ENCODE results near the gene ZRANB1. TPM values are rescaled to one million over a fixed set of nuclear protein-coding genes. Genes with fewer than 3 reads are reported as not detected.
A peak's percentile ranks its signal among the peaks of the same experiment; 100 is the strongest.

The ZRANB1 gene
- total and polyA plus RNA-seq, 2 donors (not counting 1 experiment from before 2014, with no cell fraction given), result 26.5 to 39.3 TPM

GRCh38 chr10:125016123-125016522 lies 74.2 kb downstream of the ZRANB1 start:
- Histone ChIP-seq H2AFZ (ENCODE audit: low read length) (no peak overlapping the region), H3K27me3 (ENCODE audit: control insufficient read depth, insufficient read depth, low read length) (no peaks in the 10 kb centered on the region), H3K9me3 (ENCODE audit: control insufficient read depth, insufficient read depth, low read depth, low read length) (no peaks in the 10 kb centered on the region), H3K36me3 (ENCODE audit: control insufficient read depth, insufficient read depth, low read length) (peaks cover 4% of the 10 kb centered on the region), H3K4me1 (ENCODE audit: control insufficient read depth, extremely low read depth, insufficient read depth, low read length) (peaks cover 33% of the 10 kb centered on the region), H3K79me2 (ENCODE audit: control insufficient read depth, insufficient read depth, low read length) (peaks cover 59% of the 10 kb centered on the region), H3K27ac (ENCODE audit: insufficient read depth, low read length) (peak overlapping the region; percentile 60), H3K4me2 (ENCODE audit: extremely low read depth, insufficient read depth, low read length) (peak overlapping the region; percentile 74), H3K4me3 (replicated peaks in 1 of 4; ENCODE audit: control extremely low read depth in 1 of 4, insufficient read depth in 1 of 4, low read depth in 3 of 4, low read length in 4 of 4) (no peak overlapping the region), H3K9ac (ENCODE audit: insufficient read depth, low read length) (peak overlapping the region; percentile 8), H4K20me1 (ENCODE audit: control insufficient read depth, extremely low read depth, insufficient read depth, low read length) (no peaks in the 10 kb centered on the region)
- no peak for DNase-seq (ENCODE audit: low read depth in 2 of 2)
- TF ChIP-seq EZH2 (IDR thresholded peaks at IDR 0.05; ENCODE audit: low read length, missing control alignments) (no peak), CTCF (conservative IDR thresholded peaks at IDR 0.05 in 1 of 2, IDR thresholded peaks at IDR 0.05 in 1 of 2; ENCODE audit: low read depth in 1 of 2, low read length in 2 of 2) (no peak)

- H3K9me3 ChIP-seq (ENCODE audit: control insufficient read depth, insufficient read depth, low read depth, low read length), result no peaks in the 10 kb centered on the region
- TF ChIP-seq CTCF (conservative IDR thresholded peaks at IDR 0.05 in 1 of 2, IDR thresholded peaks at IDR 0.05 in 1 of 2; ENCODE audit: low read depth in 1 of 2, low read length in 2 of 2) (no peak), EZH2 (IDR thresholded peaks at IDR 0.05; ENCODE audit: low read length, missing control alignments) (no peak)
- H2AFZ ChIP-seq (ENCODE audit: low read length), result no peak overlapping the region
- peaks cover 61% of the 10 kb centered on the region for H3K79me2 ChIP-seq (ENCODE audit: control insufficient read depth, insufficient read depth, low read length)
- peaks cover 4% of the 10 kb centered on the region for H3K36me3 ChIP-seq (ENCODE audit: control insufficient read depth, insufficient read depth, low read length)
- no peaks in the 10 kb centered on the region for H4K20me1 ChIP-seq (ENCODE audit: control insufficient read depth, extremely low read depth, insufficient read depth, low read length)
- H3K4me2 ChIP-seq (ENCODE audit: extremely low read depth, insufficient read depth, low read length), result peak overlapping the region; percentile 74
- peak in 1 of 2 donors; percentile 68 for DNase-seq (ENCODE audit: low read depth in 2 of 2)
- no peak overlapping the region for H3K9ac ChIP-seq (ENCODE audit: insufficient read depth, low read length)
- H3K4me1 ChIP-seq (ENCODE audit: control insufficient read depth, extremely low read depth, insufficient read depth, low read length), result peaks cover 33% of the 10 kb centered on the region
- no peak overlapping the region for H3K4me3 ChIP-seq (replicated peaks in 1 of 4; ENCODE audit: control extremely low read depth in 1 of 4, insufficient read depth in 1 of 4, low read depth in 3 of 4, low read length in 4 of 4)
- peak overlapping the region; percentile 60 for H3K27ac ChIP-seq (ENCODE audit: insufficient read depth, low read length)
- no peaks in the 10 kb centered on the region for H3K27me3 ChIP-seq (ENCODE audit: control insufficient read depth, insufficient read depth, low read length)
These were observed 74.8 kb downstream of the ZRANB1 start for GRCh38 chr10:125016611-125017202.

- no peak for DNase-seq (ENCODE audit: low read depth in 2 of 2)
- Histone ChIP-seq H2AFZ (ENCODE audit: low read length) (no peak overlapping the region), H3K4me3 (replicated peaks in 1 of 4; ENCODE audit: control extremely low read depth in 1 of 4, insufficient read depth in 1 of 4, low read depth in 3 of 4, low read length in 4 of 4) (no peak overlapping the region), H3K36me3 (ENCODE audit: control insufficient read depth, insufficient read depth, low read length) (peaks cover 2% of the 10 kb centered on the region), H3K9me3 (ENCODE audit: control insufficient read depth, insufficient read depth, low read depth, low read length) (no peaks in the 10 kb centered on the region), H3K79me2 (ENCODE audit: control insufficient read depth, insufficient read depth, low read length) (peaks cover 60% of the 10 kb centered on the region), H3K4me2 (ENCODE audit: extremely low read depth, insufficient read depth, low read length) (no peak overlapping the region), H3K9ac (ENCODE audit: insufficient read depth, low read length) (no peak overlapping the region), H3K27ac (ENCODE audit: insufficient read depth, low read length) (peak overlapping the region; percentile 8), H3K4me1 (ENCODE audit: control insufficient read depth, extremely low read depth, insufficient read depth, low read length) (peaks cover 26% of the 10 kb centered on the region), H3K27me3 (ENCODE audit: control insufficient read depth, insufficient read depth, low read length) (no peaks in the 10 kb centered on the region), H4K20me1 (ENCODE audit: control insufficient read depth, extremely low read depth, insufficient read depth, low read length) (no peaks in the 10 kb centered on the region)
- TF ChIP-seq EZH2 (IDR thresholded peaks at IDR 0.05; ENCODE audit: low read length, missing control alignments), result no peak
- no peak for TF ChIP-seq CTCF (conservative IDR thresholded peaks at IDR 0.05 in 1 of 2, IDR thresholded peaks at IDR 0.05 in 1 of 2; ENCODE audit: low read depth in 1 of 2, low read length in 2 of 2)
These were observed 75.8 kb downstream of the ZRANB1 start for GRCh38 chr10:125017547-125018298.

All from fibroblast of lung (primary cell).